Measurements from ENCODE around the gene GPC3.

DNA sequence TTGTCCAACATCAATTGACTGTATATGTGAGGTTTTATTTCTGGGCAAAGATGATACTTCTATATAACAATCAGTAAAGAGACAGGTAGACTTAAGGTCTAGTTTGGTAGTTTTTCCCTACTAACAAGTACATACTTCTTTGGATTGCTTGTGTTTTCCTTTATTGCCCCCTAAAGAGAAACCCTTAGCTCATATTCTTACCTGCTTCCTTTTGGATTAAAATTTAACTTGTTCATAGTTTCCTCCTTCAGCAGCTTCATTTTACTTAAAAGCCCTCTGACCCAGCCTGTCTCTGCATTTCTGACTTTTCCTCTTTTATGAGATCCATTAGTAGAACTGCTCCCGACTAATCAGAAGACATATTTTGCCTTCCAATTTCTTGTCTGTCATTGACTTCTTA is 494.4 kb downstream of the GPC3 start:
- TF ChIP-seq, protein P1, sequence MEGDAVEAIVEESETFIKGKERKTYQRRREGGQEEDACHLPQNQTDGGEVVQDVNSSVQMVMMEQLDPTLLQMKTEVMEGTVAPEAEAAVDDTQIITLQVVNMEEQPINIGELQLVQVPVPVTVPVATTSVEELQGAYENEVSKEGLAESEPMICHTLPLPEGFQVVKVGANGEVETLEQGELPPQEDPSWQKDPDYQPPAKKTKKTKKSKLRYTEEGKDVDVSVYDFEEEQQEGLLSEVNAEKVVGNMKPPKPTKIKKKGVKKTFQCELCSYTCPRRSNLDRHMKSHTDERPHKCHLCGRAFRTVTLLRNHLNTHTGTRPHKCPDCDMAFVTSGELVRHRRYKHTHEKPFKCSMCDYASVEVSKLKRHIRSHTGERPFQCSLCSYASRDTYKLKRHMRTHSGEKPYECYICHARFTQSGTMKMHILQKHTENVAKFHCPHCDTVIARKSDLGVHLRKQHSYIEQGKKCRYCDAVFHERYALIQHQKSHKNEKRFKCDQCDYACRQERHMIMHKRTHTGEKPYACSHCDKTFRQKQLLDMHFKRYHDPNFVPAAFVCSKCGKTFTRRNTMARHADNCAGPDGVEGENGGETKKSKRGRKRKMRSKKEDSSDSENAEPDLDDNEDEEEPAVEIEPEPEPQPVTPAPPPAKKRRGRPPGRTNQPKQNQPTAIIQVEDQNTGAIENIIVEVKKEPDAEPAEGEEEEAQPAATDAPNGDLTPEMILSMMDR (IDR thresholded peaks at IDR 0.05) = no peak
- TF ChIP-seq EZH2 (IDR thresholded peaks at IDR 0.05) = no peak
